Subcutaneous abdominal adipose tissue (tissue), 5 donors: ENCODE data around the gene CIITA.

Experiments used
- H3K27ac ChIP-seq: one replicate; pipeline ENCODE4 v1.7.0; 2013; ENCODE audit warnings: low read depth, mild to moderate bottlenecking, inconsistent platforms, low read length, moderate library complexity
- H3K27me3 ChIP-seq, 5 donors: one replicate each; pipeline ENCODE4 v1.7.0; 2013; ENCODE audit warnings: low read length in 5 of 5, inconsistent platforms in 1 of 5; ENCODE audit not compliant: control insufficient read depth in 5 of 5, insufficient read depth in 4 of 5
- H3K36me3 ChIP-seq, 5 donors: one replicate each; pipeline ENCODE4 v1.7.0; 2013; ENCODE audit warnings: low read length in 5 of 5; ENCODE audit not compliant: control insufficient read depth in 5 of 5, insufficient read depth in 5 of 5
- H3K4me1 ChIP-seq, 5 donors: one replicate each; pipeline ENCODE4 v1.7.0; 2013; ENCODE audit warnings: low read length in 5 of 5, mild to moderate bottlenecking in 3 of 5, moderate library complexity in 1 of 5; ENCODE audit not compliant: control insufficient read depth in 5 of 5, insufficient read depth in 5 of 5
- H3K4me3 ChIP-seq, 5 donors: one replicate each; pipeline ENCODE4 v1.7.0; 2013; ENCODE audit warnings: low read length in 5 of 5, low read depth in 1 of 5
- H3K9ac ChIP-seq, 5 donors: one replicate each; pipeline ENCODE4 v1.7.0; 2013; ENCODE audit warnings: low read length in 5 of 5, mild to moderate bottlenecking in 4 of 5, moderate library complexity in 3 of 5
- H3K9me3 ChIP-seq, 5 donors: one replicate each; pipeline ENCODE4 v1.7.0; 2013; ENCODE audit warnings: low read length in 5 of 5; ENCODE audit not compliant: control insufficient read depth in 5 of 5
- donor health status: healthy.
- donor health status: healthy.
- donor health status: healthy.
- donor health status: healthy.
- donor health status: healthy.

Gene CIITA

GRCh38 chr16:10850478-10850850 is 26.5 kb upstream of the CIITA start:
- no peak overlapping the region for H3K27ac ChIP-seq
- H3K9ac ChIP-seq = no peak overlapping the region
- no peak overlapping the region for H3K4me3 ChIP-seq
- H3K27me3 ChIP-seq = no peaks in the 10 kb centered on the region
- H3K9me3 ChIP-seq = no peaks in the 10 kb centered on the region
- no peaks in the 10 kb centered on the region for H3K36me3 ChIP-seq
- H3K4me1 ChIP-seq = peaks cover 2 to 26% (median 8%) of the 10 kb centered on the region in 5 donors

- Histone ChIP-seq H3K4me1 (peaks cover 0 to 21% (median 8%) of the 10 kb centered on the region in 5 donors), H3K36me3 (no peaks in the 10 kb centered on the region), H3K27me3 (no peaks in the 10 kb centered on the region), H3K9me3 (no peaks in the 10 kb centered on the region), H3K9ac (no peak overlapping the region), H3K27ac (no peak overlapping the region), H3K4me3 (no peak overlapping the region)
Observed at GRCh38 chr16:10851512-10851911, 25.5 kb upstream of the CIITA start.

GRCh38 chr16:10852286-10852685 is 24.7 kb upstream of the CIITA start:
- no peak overlapping the region for H3K4me3 ChIP-seq
- no peaks in the 10 kb centered on the region for H3K36me3 ChIP-seq
- H3K9ac ChIP-seq = no peak overlapping the region

GRCh38 chr16:10852948-10853347 is 24.1 kb upstream of the CIITA start:
- peaks cover 0 to 8% (median 6%) of the 10 kb centered on the region in 5 donors for H3K4me1 ChIP-seq
- H3K4me3 ChIP-seq = no peak overlapping the region
- no peaks in the 10 kb centered on the region for H3K9me3 ChIP-seq
- no peak overlapping the region for H3K27ac ChIP-seq
- no peaks in the 10 kb centered on the region for H3K27me3 ChIP-seq
- no peak overlapping the region for H3K9ac ChIP-seq
- no peaks in the 10 kb centered on the region for H3K36me3 ChIP-seq

More at GRCh38 chr16:10852286-10852685, 24.7 kb upstream of the CIITA start:
- Histone ChIP-seq H3K9me3 (no peaks in the 10 kb centered on the region), H3K27me3 (no peaks in the 10 kb centered on the region), H3K4me1 (peaks cover 0 to 13% (median 8%) of the 10 kb centered on the region in 5 donors), H3K27ac (no peak overlapping the region)

- H3K4me3 ChIP-seq = no peak overlapping the region
- H3K4me1 ChIP-seq = peaks cover 0 to 6% (median 3%) of the 10 kb centered on the region in 5 donors
- H3K27me3 ChIP-seq = no peaks in the 10 kb centered on the region
- H3K9ac ChIP-seq = no peak overlapping the region
- H3K9me3 ChIP-seq = no peaks in the 10 kb centered on the region
- no peaks in the 10 kb centered on the region for H3K36me3 ChIP-seq
- no peak overlapping the region for H3K27ac ChIP-seq
Observed at GRCh38 chr16:10856042-10856441, 21.0 kb upstream of the CIITA start.

GRCh38 chr16:10858203-10858602 is 18.8 kb upstream of the CIITA start:
- no peaks in the 10 kb centered on the region for H3K36me3 ChIP-seq
- no peak overlapping the region for H3K27ac ChIP-seq
- no peaks in the 10 kb centered on the region for H3K9me3 ChIP-seq
- H3K27me3 ChIP-seq = no peaks in the 10 kb centered on the region
- H3K4me3 ChIP-seq = no peak overlapping the region
- no peak overlapping the region for H3K9ac ChIP-seq
- peaks cover 0 to 6% (median 0%) of the 10 kb centered on the region in 5 donors for H3K4me1 ChIP-seq

- no peak overlapping the region for H3K27ac ChIP-seq
- H3K27me3 ChIP-seq = no peaks in the 10 kb centered on the region
- H3K9me3 ChIP-seq = no peaks in the 10 kb centered on the region
- peaks cover 0 to 6% (median 0%) of the 10 kb centered on the region in 5 donors for H3K4me1 ChIP-seq
- no peak overlapping the region for H3K4me3 ChIP-seq
- H3K36me3 ChIP-seq = no peaks in the 10 kb centered on the region
- H3K9ac ChIP-seq = no peak overlapping the region
Observed at GRCh38 chr16:10859020-10859419, 18.0 kb upstream of the CIITA start.

- H3K4me1 ChIP-seq = peaks cover 0 to 6% (median 0%) of the 10 kb centered on the region in 5 donors
- H3K27ac ChIP-seq = no peak overlapping the region
- no peak overlapping the region for H3K9ac ChIP-seq
- no peak overlapping the region for H3K4me3 ChIP-seq
- H3K36me3 ChIP-seq = no peaks in the 10 kb centered on the region
- no peaks in the 10 kb centered on the region for H3K9me3 ChIP-seq
- no peaks in the 10 kb centered on the region for H3K27me3 ChIP-seq
Observed at GRCh38 chr16:10859658-10860057, 17.3 kb upstream of the CIITA start.

GRCh38 chr16:10862438-10862837 is 14.6 kb upstream of the CIITA start:
- no peak overlapping the region for H3K4me3 ChIP-seq
- no peaks in the 10 kb centered on the region for H3K36me3 ChIP-seq
- H3K4me1 ChIP-seq = peaks cover 0 to 24% (median 13%) of the 10 kb centered on the region in 5 donors
- H3K9ac ChIP-seq = no peak overlapping the region
- H3K9me3 ChIP-seq = no peaks in the 10 kb centered on the region
- H3K27ac ChIP-seq = no peak overlapping the region
- H3K27me3 ChIP-seq = peaks cover 0 to 3% (median 0%) of the 10 kb centered on the region in 5 donors

- Histone ChIP-seq H3K27ac (no peak overlapping the region), H3K4me1 (peaks cover 8 to 62% (median 35%) of the 10 kb centered on the region in 5 donors), H3K9me3 (no peaks in the 10 kb centered on the region), H3K4me3 (peak overlapping the region in 4 of 5 donors; percentile 27 to 51 (median 38)), H3K9ac (peak overlapping the region in 2 of 5 donors; percentile 14 to 37), H3K36me3 (no peaks in the 10 kb centered on the region), H3K27me3 (peaks cover 0 to 3% (median 0%) of the 10 kb centered on the region in 5 donors)
Observed at GRCh38 chr16:10865991-10866966, 10.7 kb upstream of the CIITA start.
